ENCODE measurements around the gene VWCE.
A peak's percentile ranks its signal among the peaks of the same experiment; 100 is the strongest.

VWCE gene

DNA sequence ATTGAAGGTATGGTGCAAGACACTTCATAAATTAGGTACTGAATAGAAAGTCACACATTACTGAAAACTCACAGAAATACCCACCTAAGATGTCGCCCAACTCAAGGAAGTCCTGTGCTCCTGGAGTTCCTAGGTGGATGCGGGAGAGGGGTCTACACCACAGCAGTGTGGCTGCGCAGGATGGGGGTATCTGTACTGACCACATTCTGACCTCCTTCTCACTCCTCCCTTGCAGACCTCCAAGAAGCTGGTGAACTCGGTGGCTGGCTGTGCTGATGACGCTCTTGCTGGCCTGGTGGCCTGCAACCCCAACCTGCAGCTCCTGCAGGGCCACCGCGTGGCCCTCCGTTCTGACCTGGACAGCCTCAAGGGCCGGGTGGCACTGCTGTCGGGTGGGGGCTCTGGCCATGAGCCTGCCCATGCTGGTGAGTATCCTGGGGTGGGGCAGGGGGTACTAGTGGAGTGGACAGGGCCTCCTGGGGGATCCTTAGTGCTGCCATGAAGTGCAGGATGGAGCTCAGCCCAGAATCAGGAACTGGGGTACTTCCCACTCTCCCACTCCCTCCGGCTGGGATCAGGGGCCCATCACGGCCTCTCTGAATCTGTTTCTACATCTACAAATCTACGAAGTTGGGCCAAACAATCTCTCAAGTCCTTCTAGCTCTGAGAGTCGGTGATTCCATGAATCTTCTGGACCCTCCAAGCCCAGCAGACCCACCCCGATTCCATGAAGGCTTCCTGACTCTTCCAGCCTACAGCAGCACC is 42.8 kb upstream of the VWCE start:
- no peak for TF ChIP-seq POLR2A (IDR thresholded peaks at IDR 0.05; ENCODE audit: low read depth, low read length)
- TF ChIP-seq TAF1 (IDR thresholded peaks at IDR 0.05; ENCODE audit: low read depth, low read length): no peak
- TF ChIP-seq POU2F2 (IDR thresholded peaks at IDR 0.05; ENCODE audit: low read depth, low read length): no peak
- TF ChIP-seq POLR2AphosphoS5 (IDR thresholded peaks at IDR 0.05; ENCODE audit: low read depth, low read length): no peak
- TF ChIP-seq SPI1 (IDR thresholded peaks at IDR 0.05; ENCODE audit: low read depth, low read length): no peak
- TF ChIP-seq PAX5 (IDR thresholded peaks at IDR 0.05; ENCODE audit: insufficient read depth, low read length, severe bottlenecking): no peak
- DNase-seq (ENCODE audit: insufficient read length, low spot score): no peak
- FAIRE-seq: no peak

DNA sequence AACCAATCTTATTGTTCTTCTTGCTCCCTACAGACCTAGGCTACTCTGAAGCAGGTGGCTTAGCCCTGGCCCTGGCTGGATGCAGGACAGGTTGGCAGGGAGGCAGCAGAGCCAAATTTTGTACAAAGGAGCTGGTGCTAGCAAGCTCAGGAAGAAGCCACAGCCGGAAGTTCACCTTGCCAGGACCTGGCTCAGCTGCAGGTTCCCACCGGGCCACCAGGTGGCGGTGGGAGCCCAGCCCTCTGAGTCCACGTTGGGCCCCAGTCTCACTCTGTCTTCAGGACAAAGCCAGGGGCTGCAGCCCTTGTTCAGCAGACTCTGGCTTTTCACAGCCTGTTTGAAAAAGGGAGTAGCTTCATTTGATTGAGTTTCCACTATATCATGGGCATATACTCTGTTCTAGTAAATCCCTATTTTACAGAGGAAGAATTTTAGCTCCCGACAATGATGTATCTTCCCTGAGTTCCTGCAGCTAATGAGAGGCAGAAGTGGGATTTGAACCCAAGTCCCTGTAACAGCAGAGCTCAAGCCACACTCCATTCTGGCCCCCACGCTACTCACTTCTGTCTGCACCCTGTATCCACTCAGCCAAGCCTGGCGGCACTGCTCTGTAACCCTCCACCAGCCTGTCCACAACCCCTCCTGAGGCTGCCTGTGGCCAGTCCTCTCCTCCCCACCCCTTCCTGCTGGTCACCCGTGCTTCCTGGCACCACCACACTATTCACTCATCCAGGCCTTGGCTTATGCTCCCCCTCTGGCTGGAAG is 41.2 kb upstream of the VWCE start:
- no peak for TF ChIP-seq POU2F2 (IDR thresholded peaks at IDR 0.05; ENCODE audit: low read depth, low read length)
- no peak for TF ChIP-seq TAF1 (IDR thresholded peaks at IDR 0.05; ENCODE audit: low read depth, low read length)
- no peak for TF ChIP-seq POLR2AphosphoS5 (IDR thresholded peaks at IDR 0.05; ENCODE audit: low read depth, low read length)
- no peak for TF ChIP-seq SPI1 (IDR thresholded peaks at IDR 0.05; ENCODE audit: low read depth, low read length)
- no peak for TF ChIP-seq PAX5 (IDR thresholded peaks at IDR 0.05; ENCODE audit: insufficient read depth, low read length, severe bottlenecking)
- no peak for TF ChIP-seq POLR2A (IDR thresholded peaks at IDR 0.05; ENCODE audit: low read depth, low read length)
- peak; percentile 93 for DNase-seq (ENCODE audit: insufficient read length, low spot score)
- peak; percentile 62 for FAIRE-seq

GRCh38 chr11:61335355-61335710 is 40.2 kb upstream of the VWCE start:
- DNase-seq (ENCODE audit: insufficient read length, low spot score) (no peak), FAIRE-seq (no peak)
- TF ChIP-seq POLR2AphosphoS5 (IDR thresholded peaks at IDR 0.05; ENCODE audit: low read depth, low read length) (no peak), POLR2A (IDR thresholded peaks at IDR 0.05; ENCODE audit: low read depth, low read length) (no peak), SPI1 (IDR thresholded peaks at IDR 0.05; ENCODE audit: low read depth, low read length) (no peak), TAF1 (IDR thresholded peaks at IDR 0.05; ENCODE audit: low read depth, low read length) (no peak), POU2F2 (IDR thresholded peaks at IDR 0.05; ENCODE audit: low read depth, low read length) (no peak), PAX5 (IDR thresholded peaks at IDR 0.05; ENCODE audit: insufficient read depth, low read length, severe bottlenecking) (no peak)

DNA sequence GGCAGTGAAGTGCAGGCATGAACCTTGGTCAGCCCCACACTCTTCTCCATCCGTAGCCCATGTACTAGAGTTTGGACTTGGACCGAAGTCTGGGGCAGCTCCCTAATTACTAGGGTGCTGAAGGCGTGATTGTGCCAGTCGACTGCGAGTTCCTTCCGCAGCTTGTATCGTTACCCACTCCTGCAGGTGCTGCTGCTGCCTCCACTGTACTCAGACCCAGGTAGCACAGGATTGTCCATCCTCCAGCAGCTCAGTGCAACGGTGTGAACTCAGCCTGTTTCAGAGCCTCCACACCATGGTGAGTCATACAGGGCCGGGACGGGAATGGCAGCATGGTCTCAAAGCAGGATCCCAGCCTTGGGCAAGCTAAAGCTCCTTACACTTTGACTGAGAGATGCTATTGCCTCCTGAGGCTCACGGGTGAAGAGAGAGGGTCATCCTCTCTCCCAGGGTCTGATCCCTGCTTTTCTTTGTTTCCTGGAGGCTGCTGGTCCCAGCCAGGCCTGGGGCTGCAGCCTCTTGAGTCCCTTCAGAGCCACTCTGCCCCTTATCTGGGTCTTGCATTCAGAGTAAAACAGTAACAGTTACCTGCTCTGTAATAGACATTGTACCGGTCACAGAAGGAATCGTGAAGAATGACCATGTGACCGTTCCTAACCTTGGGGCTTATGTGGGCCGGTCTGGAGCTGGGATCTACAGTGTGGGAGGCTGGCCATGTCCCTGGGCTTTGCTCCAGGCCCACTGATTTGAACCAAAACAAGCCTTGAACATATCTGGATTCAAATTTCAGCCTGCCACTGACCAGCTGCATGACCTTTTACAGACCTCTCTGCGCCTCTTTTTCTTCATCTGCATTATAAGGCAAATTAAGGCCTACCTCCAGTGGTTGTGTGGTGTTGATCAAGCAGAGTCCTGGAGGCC is 39.6 kb upstream of the VWCE start:
- TF ChIP-seq TAF1 (IDR thresholded peaks at IDR 0.05; ENCODE audit: low read depth, low read length) (no peak), POU2F2 (IDR thresholded peaks at IDR 0.05; ENCODE audit: low read depth, low read length) (no peak), POLR2A (IDR thresholded peaks at IDR 0.05; ENCODE audit: low read depth, low read length) (no peak), PAX5 (IDR thresholded peaks at IDR 0.05; ENCODE audit: insufficient read depth, low read length, severe bottlenecking) (no peak), POLR2AphosphoS5 (IDR thresholded peaks at IDR 0.05; ENCODE audit: low read depth, low read length) (no peak), SPI1 (IDR thresholded peaks at IDR 0.05; ENCODE audit: low read depth, low read length) (no peak)
- DNase-seq (ENCODE audit: insufficient read length, low spot score): no peak
- FAIRE-seq: no peak

DNA sequence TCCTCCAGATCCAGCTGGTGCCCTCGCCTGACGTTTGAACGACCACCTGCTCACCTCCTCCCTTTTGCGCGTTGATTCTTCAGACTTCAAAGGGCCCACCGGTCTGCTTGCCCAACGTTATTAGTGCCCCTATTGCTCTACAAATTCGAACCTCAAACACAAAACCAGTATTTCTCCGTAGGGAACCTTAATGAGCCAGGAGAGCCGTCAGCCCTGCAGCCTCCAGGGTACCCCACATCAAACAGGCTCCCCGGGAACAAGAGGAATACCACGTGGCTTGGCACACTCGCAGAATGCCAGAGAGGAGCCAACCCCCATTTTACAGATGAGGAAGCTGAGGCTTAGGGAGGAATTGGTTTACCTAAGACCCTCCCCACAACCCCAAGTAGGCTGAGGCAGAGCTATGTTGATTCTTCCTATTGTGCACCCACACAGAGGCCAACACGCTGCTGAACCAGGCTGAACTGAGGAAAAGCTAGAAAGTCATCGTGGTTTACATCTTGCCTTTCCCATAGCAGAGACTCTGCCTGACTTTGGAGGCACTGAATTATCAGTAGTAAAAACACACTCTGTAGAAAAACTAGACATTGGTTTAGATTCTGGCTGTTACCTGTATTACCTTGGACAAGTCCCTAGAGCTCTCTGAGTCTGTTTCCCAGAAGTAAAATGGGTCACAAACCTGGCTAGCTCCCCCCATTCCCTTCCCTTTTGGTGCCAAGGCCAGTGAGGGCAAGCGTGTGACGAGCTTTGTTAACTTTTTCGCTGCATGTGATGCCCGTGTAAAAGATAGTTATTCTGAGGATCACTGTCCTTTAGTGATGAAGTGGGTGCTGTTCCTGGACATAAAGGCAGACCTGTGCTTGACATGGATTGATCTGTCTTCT is 38.7 kb upstream of the VWCE start:
- FAIRE-seq (no peak), DNase-seq (ENCODE audit: insufficient read length, low spot score) (no peak)
- TF ChIP-seq POLR2AphosphoS5 (IDR thresholded peaks at IDR 0.05; ENCODE audit: low read depth, low read length): no peak; the same call in 1 of the 2 replicates

DNA sequence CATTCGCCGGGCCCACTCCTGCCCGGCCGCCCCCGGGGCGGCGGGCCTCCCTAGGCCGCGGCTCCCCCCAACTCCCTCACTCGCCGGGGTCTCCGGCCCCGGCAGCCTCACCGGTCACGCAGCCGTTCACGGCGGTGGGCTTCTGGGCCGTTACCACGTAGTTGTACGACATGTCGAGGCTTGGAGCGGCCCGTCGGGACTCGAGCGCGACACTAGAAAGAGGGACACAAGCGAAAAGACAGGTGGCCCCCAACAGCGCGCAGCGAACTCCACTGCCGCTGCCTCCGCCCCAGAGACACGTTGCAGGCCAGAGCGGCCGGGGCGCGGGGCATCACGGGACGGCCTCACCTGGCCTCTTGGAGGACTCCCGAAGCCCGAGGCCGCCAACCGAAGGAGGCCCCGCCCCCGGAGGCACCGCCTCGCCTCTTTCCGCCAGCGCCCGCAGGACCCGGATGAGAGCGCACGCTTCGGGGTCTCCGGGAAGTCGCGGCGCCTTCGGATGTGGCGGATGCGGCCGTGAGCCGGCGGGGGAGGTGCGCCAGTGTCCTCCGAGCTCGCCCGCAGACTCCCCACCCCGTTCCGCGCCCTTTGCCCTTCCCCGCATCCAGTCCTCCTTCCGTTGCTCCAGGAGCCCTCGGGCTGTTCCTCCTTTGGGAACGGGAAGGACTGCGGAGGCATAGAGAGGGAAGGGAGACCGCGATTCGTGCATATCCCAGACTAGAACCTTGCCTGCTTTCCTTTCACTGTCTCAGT is 37.9 kb upstream of the VWCE start, which contains the start of the genes DDB1 and TKFC:
TSS of gene DDB1 (minus strand) at position 309 of the 753 bp plus-strand sequence. CDS start at position 172, 137 bp downstream.
TSS of gene TKFC (plus strand) at position 432 of the 753 bp plus-strand sequence. CDS start 1,501 bp downstream, outside the sequence.
- FAIRE-seq (peak; percentile 83), DNase-seq (ENCODE audit: insufficient read length, low spot score) (peak; percentile 98)
- TF ChIP-seq POU2F2 (IDR thresholded peaks at IDR 0.05; ENCODE audit: low read depth, low read length): no peak; the same call in 1 of the 2 replicates
- TF ChIP-seq PAX5 (IDR thresholded peaks at IDR 0.05; ENCODE audit: insufficient read depth, low read length, severe bottlenecking): no peak
- peak; percentile 94 for TF ChIP-seq POLR2A (IDR thresholded peaks at IDR 0.05; ENCODE audit: low read depth, low read length)
- TF ChIP-seq TAF1 (IDR thresholded peaks at IDR 0.05; ENCODE audit: low read depth, low read length): peak; percentile 86
- peak; percentile 93 for TF ChIP-seq POLR2AphosphoS5 (IDR thresholded peaks at IDR 0.05; ENCODE audit: low read depth, low read length)
- TF ChIP-seq SPI1 (IDR thresholded peaks at IDR 0.05; ENCODE audit: low read depth, low read length): 0 out of 2 replicates have a peak, but pooled peaks have one; percentile 22

GRCh38 chr11:61332281-61332796 is 37.2 kb upstream of the VWCE start:
- FAIRE-seq (no peak), DNase-seq (ENCODE audit: insufficient read length, low spot score) (no peak)
- TF ChIP-seq SPI1 (IDR thresholded peaks at IDR 0.05; ENCODE audit: low read depth, low read length): no peak
- no peak for TF ChIP-seq POLR2A (IDR thresholded peaks at IDR 0.05; ENCODE audit: low read depth, low read length)
- TF ChIP-seq PAX5 (IDR thresholded peaks at IDR 0.05; ENCODE audit: insufficient read depth, low read length, severe bottlenecking): no peak
- no peak for TF ChIP-seq POU2F2 (IDR thresholded peaks at IDR 0.05; ENCODE audit: low read depth, low read length)
